H1 (cell line): ENCODE results near the gene NPBWR2. TPM values are rescaled to one million over a fixed set of nuclear protein-coding genes. Genes with fewer than 3 reads are reported as not detected.

Source experiments
- CBX8 ChIP-seq: fragments of 300-800, 300-1000 bp; sonication (generic); IDR thresholded peaks from 2 replicates; pipeline ENCODE4 v1.7.1; 2016; ENCODE audit warnings: low read depth, low read length, borderline replicate concordance
- CEBPB ChIP-seq: IDR thresholded peaks from 2 replicates; pipeline ENCODE4 v1.6.1; 2012; ENCODE audit warnings: low read depth, low read length
- CHD1 ChIP-seq: IDR thresholded peaks from 2 replicates; pipeline ENCODE4 v1.6.1; 2012; ENCODE audit warnings: low read depth, low read length, improper control_type of control experiment
- CHD7 ChIP-seq: fragments of 300-600 bp; sonication (generic); IDR thresholded peaks from 2 replicates; pipeline ENCODE4 v1.7.1; 2012; ENCODE audit warnings: low read length, moderate library complexity, mild to moderate bottlenecking, inconsistent platforms; ENCODE audit not compliant: insufficient replicate concordance
- KDM4A ChIP-seq: IDR thresholded peaks from one replicate; pipeline ENCODE4 v1.7.1; 2012; ENCODE audit warnings: low read depth, mild to moderate bottlenecking, moderate library complexity, low read length, inconsistent platforms; ENCODE audit not compliant: severe bottlenecking
- POLR2A ChIP-seq, 2 experiments: IDR thresholded peaks; 1 replicate in 1 of 2; 2 replicates in 1 of 2; pipeline ENCODE4 v1.6.1; 2011; ENCODE audit warnings: low read depth in 2 of 2, low read length in 2 of 2, mild to moderate bottlenecking in 2 of 2; ENCODE audit errors: control extremely low read depth in 1 of 2
- POLR2AphosphoS5 ChIP-seq: IDR thresholded peaks from 2 replicates; pipeline ENCODE4 v1.6.1; 2011; ENCODE audit warnings: low read depth, low read length
- RBBP5 ChIP-seq: IDR thresholded peaks from 2 replicates; pipeline ENCODE4 v1.7.1; 2012; ENCODE audit warnings: low read depth, mild to moderate bottlenecking, inconsistent platforms, low read length, moderate library complexity, borderline replicate concordance
- SIRT6 ChIP-seq: IDR thresholded peaks from one replicate; pipeline ENCODE4 v1.7.1; 2012; ENCODE audit warnings: low read length, inconsistent platforms
- SIX5 ChIP-seq: IDR thresholded peaks from 2 replicates; pipeline ENCODE4 v1.6.1; 2011; ENCODE audit warnings: mild to moderate bottlenecking, low read depth, low read length
- SP4 ChIP-seq: IDR thresholded peaks from 2 replicates; pipeline ENCODE4 v1.6.1; 2012; ENCODE audit warnings: low read length, inconsistent platforms
- TBP ChIP-seq: IDR thresholded peaks from 2 replicates; pipeline ENCODE4 v1.6.1; 2011; ENCODE audit warnings: low read depth, low read length, improper control_type of control experiment
- TCF12 ChIP-seq: IDR thresholded peaks from 2 replicates; pipeline ENCODE4 v1.6.1; 2011; ENCODE audit warnings: low read depth, mild to moderate bottlenecking, low read length
- YY1 ChIP-seq: IDR thresholded peaks from 2 replicates; pipeline ENCODE4 v1.6.1; 2011; ENCODE audit warnings: low read depth, mild to moderate bottlenecking, low read length
- polyA plus RNA-seq, 7 experiments: library from polyadenylated mRNA; depleted of rRNA in 3 of 7; stranded (reverse) in 5 of 7; unstranded in 2 of 7; fragments of >200 nt in 5 of 7; fragments of 200-250 nt in 2 of 7; gene quantifications; 1 replicate in 5 of 7; 2 replicates in 1 of 7; 4 replicates in 1 of 7; pipeline versions ENCODE4 v1.2.1 to v1.2.3, GENCODE V29; 2011 to 2013; ENCODE audit warnings: missing spikeins in 2 of 7, mixed read lengths in 2 of 7
- total RNA-seq: library from RNA; stranded (reverse); fragmentation: NEBNext Ultra II Directional; extraction: Animal tissue kit (Norgen Biotek cat#: 25700); gene quantifications from 2 replicates; pipeline ENCODE4 v1.2.1, GENCODE V29; 2021

Gene NPBWR2
- total and polyA plus RNA-seq, 2 of the 8 experiments (the other 6 are each of a cell fraction or from before 2014, with no cell fraction given), result not detected

- TF ChIP-seq CHD7 (no peak), POLR2A (IDR thresholded peaks at IDR 0.05; ENCODE audit: control extremely low read depth in 1 of 2, low read depth in 2 of 2, low read length in 2 of 2) (no peak), CBX8 (no peak), RBBP5 (no peak), SIRT6 (no peak), POLR2AphosphoS5 (no peak), SP4 (no peak), SIX5 (no peak), YY1 (no peak), TBP (no peak), TCF12 (no peak), KDM4A (no peak), CEBPB (no peak), CHD1 (no peak)
Measured at GRCh38 chr20:64077094-64077493, 30.3 kb downstream of the NPBWR2 start (continued).
